Omental fat pad (tissue), 4 donors: Measurements from ENCODE around the gene HBE1. TPM values are rescaled to one million over a fixed set of nuclear protein-coding genes. Genes with fewer than 3 reads are reported as not detected.

Experiments
- ATAC-seq: fragments of 150-250 bp; one replicate; pipeline ENCODE4 v1.9.1; 2016; ENCODE audit warnings: mild to moderate bottlenecking, moderate library complexity; ENCODE audit not compliant: low FRiP score
- DNase-seq: peaks from one replicate; pipeline ENCODE4 v3.0.0-alpha.2; 2019; ENCODE audit warnings: low spot score
- total RNA-seq, 4 donors: library from RNA; depleted of rRNA; stranded (reverse); fragments of >200 nt; gene quantifications; one replicate each; pipeline ENCODE4 v1.1.0, GENCODE V29; 2016
- TF ChIP-seq, protein P1 (sequence below), 3 donors: fragments of 450-650 bp; IDR thresholded peaks; one replicate each; pipeline ENCODE4 v1.5.1; 2016 to 2017; ENCODE audit warnings: antibody characterized with exemption in 3 of 3, mild to moderate bottlenecking in 3 of 3, moderate library complexity in 2 of 3

HBE1 gene
- total RNA-seq, 4 donors from 2014 or later = not detected

DNA sequence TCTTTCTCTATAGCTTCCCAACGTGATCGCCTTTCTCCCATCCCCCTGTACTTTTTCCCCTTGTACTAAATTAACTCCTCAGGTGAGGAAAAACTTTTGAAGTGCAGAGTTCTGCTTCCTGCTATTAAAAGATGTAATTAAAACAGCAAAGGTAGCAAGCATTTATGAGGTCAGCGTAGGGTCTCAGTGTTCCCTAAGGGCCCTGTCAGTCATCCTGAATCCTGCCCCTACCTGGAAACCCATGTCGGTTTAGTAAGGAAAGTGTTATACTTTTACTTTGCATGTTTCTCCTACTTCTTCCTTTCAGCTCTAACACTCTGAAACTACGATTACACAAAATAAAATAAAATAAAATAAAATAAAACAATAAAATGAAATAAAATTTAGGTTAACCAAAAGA, 41.6 kb downstream of the HBE1 start:
- ATAC-seq (no peak), DNase-seq (no peak)
- TF ChIP-seq, protein P1, sequence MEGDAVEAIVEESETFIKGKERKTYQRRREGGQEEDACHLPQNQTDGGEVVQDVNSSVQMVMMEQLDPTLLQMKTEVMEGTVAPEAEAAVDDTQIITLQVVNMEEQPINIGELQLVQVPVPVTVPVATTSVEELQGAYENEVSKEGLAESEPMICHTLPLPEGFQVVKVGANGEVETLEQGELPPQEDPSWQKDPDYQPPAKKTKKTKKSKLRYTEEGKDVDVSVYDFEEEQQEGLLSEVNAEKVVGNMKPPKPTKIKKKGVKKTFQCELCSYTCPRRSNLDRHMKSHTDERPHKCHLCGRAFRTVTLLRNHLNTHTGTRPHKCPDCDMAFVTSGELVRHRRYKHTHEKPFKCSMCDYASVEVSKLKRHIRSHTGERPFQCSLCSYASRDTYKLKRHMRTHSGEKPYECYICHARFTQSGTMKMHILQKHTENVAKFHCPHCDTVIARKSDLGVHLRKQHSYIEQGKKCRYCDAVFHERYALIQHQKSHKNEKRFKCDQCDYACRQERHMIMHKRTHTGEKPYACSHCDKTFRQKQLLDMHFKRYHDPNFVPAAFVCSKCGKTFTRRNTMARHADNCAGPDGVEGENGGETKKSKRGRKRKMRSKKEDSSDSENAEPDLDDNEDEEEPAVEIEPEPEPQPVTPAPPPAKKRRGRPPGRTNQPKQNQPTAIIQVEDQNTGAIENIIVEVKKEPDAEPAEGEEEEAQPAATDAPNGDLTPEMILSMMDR (IDR thresholded peaks at IDR 0.05) = no peak

DNA sequence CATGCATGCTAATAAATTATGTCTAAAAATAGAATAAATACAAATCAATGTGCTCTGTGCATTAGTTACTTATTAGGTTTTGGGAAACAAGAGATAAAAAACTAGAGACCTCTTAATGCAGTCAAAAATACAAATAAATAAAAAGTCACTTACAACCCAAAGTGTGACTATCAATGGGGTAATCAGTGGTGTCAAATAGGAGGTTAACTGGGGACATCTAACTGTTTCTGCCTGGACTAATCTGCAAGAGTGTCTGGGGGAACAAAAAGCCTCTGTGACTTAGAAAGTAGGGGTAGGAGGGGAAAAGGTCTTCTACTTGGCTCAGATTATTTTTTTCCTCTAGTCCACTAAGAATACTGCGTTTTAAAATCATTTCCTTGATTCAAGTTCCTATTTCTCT, 42.1 kb downstream of the HBE1 start:
- TF ChIP-seq, protein P1 (IDR thresholded peaks at IDR 0.05) = no peak
- ATAC-seq = no peak
- no peak for DNase-seq

DNA sequence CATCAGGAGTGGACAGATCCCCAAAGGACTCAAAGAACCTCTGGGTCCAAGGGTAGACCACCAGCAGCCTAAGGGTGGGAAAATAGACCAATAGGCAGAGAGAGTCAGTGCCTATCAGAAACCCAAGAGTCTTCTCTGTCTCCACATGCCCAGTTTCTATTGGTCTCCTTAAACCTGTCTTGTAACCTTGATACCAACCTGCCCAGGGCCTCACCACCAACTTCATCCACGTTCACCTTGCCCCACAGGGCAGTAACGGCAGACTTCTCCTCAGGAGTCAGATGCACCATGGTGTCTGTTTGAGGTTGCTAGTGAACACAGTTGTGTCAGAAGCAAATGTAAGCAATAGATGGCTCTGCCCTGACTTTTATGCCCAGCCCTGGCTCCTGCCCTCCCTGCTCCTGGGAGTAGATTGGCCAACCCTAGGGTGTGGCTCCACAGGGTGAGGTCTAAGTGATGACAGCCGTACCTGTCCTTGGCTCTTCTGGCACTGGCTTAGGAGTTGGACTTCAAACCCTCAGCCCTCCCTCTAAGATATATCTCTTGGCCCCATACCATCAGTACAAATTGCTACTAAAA, 42.9 kb downstream of the HBE1 start, which contains the start of gene HBB:
Gene HBB (minus strand): TSS at position 340 of the 579 bp plus-strand sequence. CDS start 50 bp downstream, at position 290.
- no peak for ATAC-seq
- DNase-seq = no peak
- TF ChIP-seq, protein P1 (IDR thresholded peaks at IDR 0.05) = no peak

DNA sequence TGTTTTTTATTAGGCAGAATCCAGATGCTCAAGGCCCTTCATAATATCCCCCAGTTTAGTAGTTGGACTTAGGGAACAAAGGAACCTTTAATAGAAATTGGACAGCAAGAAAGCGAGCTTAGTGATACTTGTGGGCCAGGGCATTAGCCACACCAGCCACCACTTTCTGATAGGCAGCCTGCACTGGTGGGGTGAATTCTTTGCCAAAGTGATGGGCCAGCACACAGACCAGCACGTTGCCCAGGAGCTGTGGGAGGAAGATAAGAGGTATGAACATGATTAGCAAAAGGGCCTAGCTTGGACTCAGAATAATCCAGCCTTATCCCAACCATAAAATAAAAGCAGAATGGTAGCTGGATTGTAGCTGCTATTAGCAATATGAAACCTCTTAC, 44.3 kb downstream of the HBE1 start:
- no peak for ATAC-seq
- DNase-seq = no peak
- TF ChIP-seq, protein P1 (IDR thresholded peaks at IDR 0.05) = no peak

DNA sequence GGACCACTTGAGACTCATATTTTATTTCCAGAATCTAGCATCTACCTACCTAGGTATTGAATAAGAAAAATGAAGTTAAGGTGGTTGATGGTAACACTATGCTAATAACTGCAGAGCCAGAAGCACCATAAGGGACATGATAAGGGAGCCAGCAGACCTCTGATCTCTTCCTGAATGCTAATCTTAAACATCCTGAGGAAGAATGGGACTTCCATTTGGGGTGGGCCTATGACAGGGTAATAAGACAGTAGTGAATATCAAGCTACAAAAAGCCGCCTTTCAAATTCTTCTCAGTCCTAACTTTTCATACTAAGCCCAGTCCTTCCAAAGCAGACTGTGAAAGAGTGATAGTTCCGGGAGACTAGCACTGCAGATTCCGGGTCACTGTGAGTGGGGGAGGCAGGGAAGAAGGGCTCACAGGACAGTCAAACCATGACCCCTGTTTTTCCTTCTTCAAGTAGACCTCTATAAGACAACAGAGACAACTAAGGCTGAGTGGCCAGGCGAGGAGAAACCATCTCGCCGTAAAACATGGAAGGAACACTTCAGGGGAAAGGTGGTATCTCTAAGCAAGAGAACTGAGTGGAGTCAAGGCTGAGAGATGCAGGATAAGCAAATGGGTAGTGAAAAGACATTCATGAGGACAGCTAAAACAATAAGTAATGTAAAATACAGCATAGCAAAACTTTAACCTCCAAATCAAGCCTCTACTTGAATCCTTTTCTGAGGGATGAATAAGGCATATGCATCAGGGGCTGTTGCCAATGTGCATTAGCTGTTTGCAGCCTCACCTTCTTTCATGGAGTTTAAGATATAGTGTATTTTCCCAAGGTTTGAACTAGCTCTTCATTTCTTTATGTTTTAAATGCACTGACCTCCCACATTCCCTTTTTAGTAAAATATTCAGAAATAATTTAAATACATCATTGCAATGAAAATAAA, 44.9 kb downstream of the HBE1 start:
- ATAC-seq (no peak), DNase-seq (no peak)
- TF ChIP-seq, protein P1 (IDR thresholded peaks at IDR 0.05) = no peak

DNA sequence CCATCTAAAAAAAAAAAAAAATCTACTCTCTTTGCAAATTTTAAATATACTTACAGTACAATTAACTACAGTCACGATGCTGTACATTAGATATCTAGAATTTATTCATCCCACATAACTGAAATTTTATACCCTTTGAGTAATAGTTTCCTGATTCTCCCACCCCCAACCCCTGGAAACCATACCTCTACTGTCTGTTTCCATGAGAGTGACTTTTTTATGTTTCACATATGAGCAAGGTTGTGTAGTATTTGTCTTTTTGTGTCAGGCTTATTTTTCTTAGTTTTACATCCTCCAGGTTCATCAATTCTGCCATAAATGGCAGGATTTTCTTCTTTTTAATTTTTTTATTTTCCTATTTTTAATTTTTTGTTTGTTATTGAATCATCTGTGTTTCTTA, 46.1 kb downstream of the HBE1 start:
- TF ChIP-seq, protein P1 (IDR thresholded peaks at IDR 0.05) = no peak
- no peak for ATAC-seq
- DNase-seq = no peak
